K562 (cell line): ENCODE measurements around the gene APIP. TPM values are rescaled to one million over a fixed set of nuclear protein-coding genes. Genes with fewer than 3 reads are reported as not detected.

ENCODE experiments used
- CTBP1 ChIP-seq: fragments of 450-650 bp; IDR thresholded peaks from 2 replicates; pipeline ENCODE4 v1.6.1; 2016; ENCODE audit warnings: borderline replicate concordance
- EP400 ChIP-seq: fragments of 450-650 bp; IDR thresholded peaks from 2 replicates; pipeline ENCODE4 v1.6.1; 2017; ENCODE audit warnings: antibody characterized with exemption, mild to moderate bottlenecking, moderate library complexity
- FUS ChIP-seq: fragments of 200-400 bp; formaldehyde crosslinking; optimal IDR thresholded peaks from 2 replicates; pipeline ENCODE3; 2017; ENCODE audit warnings: low read depth, low read length
- GABPB1 ChIP-seq: sonication (generic); formaldehyde crosslinking; IDR thresholded peaks from 2 replicates; pipeline ENCODE4 v1.8.0; 2022; ENCODE audit warnings: mild to moderate bottlenecking, missing genetic modification reagents
- MCM2 ChIP-seq: fragments of 450-650 bp; IDR thresholded peaks from 2 replicates; pipeline ENCODE4 v1.6.1; 2017; ENCODE audit warnings: low read depth, mild to moderate bottlenecking
- MGA ChIP-seq: fragments of 450-650 bp; IDR thresholded peaks from 2 replicates; pipeline ENCODE4 v1.6.1; 2016; ENCODE audit warnings: mild to moderate bottlenecking, moderate library complexity
- NR2C2 ChIP-seq, 2 experiments: fragments of 200-800 bp in 1 of 2; sonication (Bioruptor generic) in 1 of 2; sonication (generic) in 1 of 2; formaldehyde crosslinking in 1 of 2; IDR thresholded peaks; 2 replicates each; pipeline versions ENCODE4 v1.6.1 to v1.8.0; 2016 to 2022; ENCODE audit warnings: mild to moderate bottlenecking in 1 of 2, missing compliant biosample characterization in 1 of 2, missing genetic modification characterization in 1 of 2, missing genetic modification reagents in 1 of 2
- SP2 ChIP-seq: IDR thresholded peaks from 2 replicates; pipeline ENCODE4 v1.6.1; 2011; ENCODE audit warnings: mild to moderate bottlenecking, low read depth, low read length, moderate library complexity; ENCODE audit not compliant: poor library complexity, severe bottlenecking; ENCODE audit errors: extremely low read depth
- TAF7 ChIP-seq: fragments of 450-650 bp; IDR thresholded peaks from 2 replicates; pipeline ENCODE4 v1.6.1; 2016; ENCODE audit warnings: missing genetic modification characterization, missing compliant biosample characterization
- TRIM25 ChIP-seq: fragments of 450-650 bp; IDR thresholded peaks from 2 replicates; pipeline ENCODE4 v1.7.0; 2016; ENCODE audit warnings: borderline replicate concordance
- ZBTB26 ChIP-seq: fragments of 450-650 bp; formaldehyde crosslinking; IDR thresholded peaks from 2 replicates; pipeline ENCODE4 v1.4.0; 2022; ENCODE audit warnings: missing genetic modification characterization
- ZNF77 ChIP-seq: fragments of 250-450 bp; sonication (Bioruptor Pico); IDR thresholded peaks from 2 replicates; pipeline ENCODE4 v1.5.0; 2020
- polyA plus RNA-seq, 8 experiments: library from polyadenylated mRNA; depleted of rRNA in 4 of 8; stranded (reverse) in 5 of 8; unstranded in 3 of 8; fragments of >200 nt; fragmentation: Nextera tagmentation in 2 of 8; fragmentation: Illumina TruSeq in 1 of 8; extraction: Ambion mirVana in 2 of 8; extraction: Trizol in 1 of 8; gene quantifications; 2 replicates each; pipeline versions ENCODE4 v1.2.1 to v1.2.3, GENCODE V29; 2011 to 2014; ENCODE audit warnings: inconsistent platforms in 1 of 8, missing spikeins in 1 of 8
- total RNA-seq, 7 experiments: library from RNA; depleted of rRNA in 6 of 7; stranded (reverse); fragments of >200 nt in 6 of 7; fragmentation: Illumina TruSeq in 2 of 7; extraction: Trizol in 2 of 7; gene quantifications; 2 replicates each; pipeline versions ENCODE4 v1.2.1 to v1.2.3, GENCODE V29; 2011 to 2021; ENCODE audit warnings: low replicate concordance in 1 of 7

The APIP gene
- total and polyA plus RNA-seq, 9 of the 15 experiments (the other 6 are each of a cell fraction or from before 2014, with no cell fraction given) = 63.7 to 110 (median 82.8) TPM

- TF ChIP-seq MGA (peak; percentile 59; the same call in 1 of the 2 replicates), ZBTB26 (0 out of 2 replicates have a peak, but pooled peaks have one; percentile 49), MCM2 (no peak), NR2C2 (CRISPR knock-in tag; IDR thresholded peaks at IDR 0.05) (no peak), NR2C2 (tag; IDR thresholded peaks at IDR 0.05) (peak; percentile 67), TRIM25 (no peak), ZNF77 (CRISPR knock-in tag) (no peak), CTBP1 (peak; percentile 78; the same call in 1 of the 2 replicates), EP400 (peak; percentile 74), SP2 (no peak), TAF7 (tag) (peak; percentile 94), FUS (peak; percentile 59), GABPB1 (peak; percentile 63)
Measured at GRCh38 chr11:34916015-34916842, at the start of gene APIP, which contains the start of gene PDHX (continued).
